GM19328 (cell line): ENCODE measurements around the gene DNAH2.

Experiments used
- ATAC-seq: cut with Tn5 transposase; IDR thresholded peaks from one replicate; pipeline ENCODE4 v1.9.1; 2021; ENCODE audit warnings: mild to moderate bottlenecking, moderate library complexity; ENCODE audit not compliant: unreplicated experiment

Gene DNAH2

GRCh38 chr17:7721612-7722011, 4.1 kb downstream of the DNAH2 start:
- ATAC-seq, result no peak

DNA sequence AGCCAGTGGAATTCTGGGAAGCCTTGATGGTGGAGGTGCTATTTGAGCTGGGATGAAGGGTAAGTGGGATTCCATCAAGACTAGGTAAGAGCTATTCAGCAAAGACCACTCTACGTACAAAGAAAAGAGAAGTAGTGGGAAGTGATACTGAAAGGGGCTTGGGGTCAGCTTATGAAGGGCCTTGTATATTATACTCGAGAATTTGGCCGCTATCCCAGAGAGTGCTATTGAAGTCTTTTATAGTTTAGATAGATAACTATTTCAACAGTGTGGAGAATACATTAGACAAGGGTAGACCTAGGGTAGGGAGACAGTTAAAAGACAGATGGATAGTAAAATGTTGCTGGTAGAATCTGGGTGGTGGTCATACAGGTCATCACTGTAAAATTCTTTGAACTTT, 10.3 kb downstream of the DNAH2 start:
- ATAC-seq, result no peak

- no peak for ATAC-seq
These were observed 12.3 kb downstream of the DNAH2 start for GRCh38 chr17:7729816-7730215.

DNA sequence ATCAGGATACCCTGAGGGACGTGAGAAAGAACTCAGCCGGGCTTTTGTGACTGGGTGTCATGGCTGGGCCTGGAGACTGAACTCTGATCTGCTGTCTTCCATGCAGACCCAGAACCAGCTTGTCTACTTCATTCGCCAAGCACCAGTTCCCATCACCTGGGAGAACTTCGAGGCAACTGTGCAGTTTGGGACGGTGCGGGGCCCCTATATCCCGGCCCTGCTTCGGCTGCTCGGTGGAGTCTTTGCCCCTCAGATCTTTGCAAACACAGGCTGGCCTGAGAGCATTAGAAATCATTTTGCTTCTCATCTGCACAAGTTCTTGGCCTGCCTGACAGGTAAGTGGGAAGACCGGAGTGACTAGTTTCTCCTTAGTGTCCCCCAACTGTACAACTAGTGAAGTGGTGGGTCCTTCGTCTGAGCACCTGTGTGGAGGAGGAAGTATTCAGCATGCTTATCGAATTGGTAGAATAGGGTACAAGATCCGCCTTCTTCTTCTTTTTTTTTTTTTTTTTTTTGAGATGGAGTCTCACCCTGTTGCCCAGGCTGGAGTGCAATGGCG, 15.5 kb downstream of the DNAH2 start:
- ATAC-seq, result no peak

GRCh38 chr17:7737601-7738000, 20.1 kb downstream of the DNAH2 start:
- no peak for ATAC-seq

- no peak for ATAC-seq
These were observed 22.2 kb downstream of the DNAH2 start for GRCh38 chr17:7739746-7740145.

DNA sequence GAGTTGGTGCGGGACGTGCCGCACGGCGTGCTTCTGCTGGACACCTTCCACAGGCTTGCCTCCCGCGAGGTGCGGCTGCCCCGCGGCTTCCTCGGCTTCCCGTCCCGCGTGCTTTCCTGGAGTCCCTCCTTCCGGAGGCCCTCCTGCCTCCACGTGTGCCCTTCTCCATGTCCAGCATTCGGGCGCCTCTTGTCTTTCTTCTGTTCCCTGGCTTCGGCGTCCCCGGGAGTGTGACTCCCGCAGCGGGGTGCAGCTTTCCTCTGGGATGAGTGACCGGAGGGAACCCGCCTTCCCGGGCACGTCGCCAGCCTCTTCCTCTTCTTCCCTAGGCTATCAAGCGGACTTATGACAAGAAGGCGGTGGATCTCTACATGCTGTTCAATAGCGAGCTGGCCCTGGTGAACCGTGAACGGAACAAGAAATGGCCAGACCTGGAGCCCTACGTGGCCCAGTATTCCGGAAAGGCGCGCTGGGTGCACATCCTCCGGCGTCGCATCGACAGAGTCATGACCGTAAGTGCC, 23.0 kb downstream of the DNAH2 start:
- no peak for ATAC-seq

- no peak for ATAC-seq
These were observed 25.2 kb downstream of the DNAH2 start for GRCh38 chr17:7742729-7743128.

DNA sequence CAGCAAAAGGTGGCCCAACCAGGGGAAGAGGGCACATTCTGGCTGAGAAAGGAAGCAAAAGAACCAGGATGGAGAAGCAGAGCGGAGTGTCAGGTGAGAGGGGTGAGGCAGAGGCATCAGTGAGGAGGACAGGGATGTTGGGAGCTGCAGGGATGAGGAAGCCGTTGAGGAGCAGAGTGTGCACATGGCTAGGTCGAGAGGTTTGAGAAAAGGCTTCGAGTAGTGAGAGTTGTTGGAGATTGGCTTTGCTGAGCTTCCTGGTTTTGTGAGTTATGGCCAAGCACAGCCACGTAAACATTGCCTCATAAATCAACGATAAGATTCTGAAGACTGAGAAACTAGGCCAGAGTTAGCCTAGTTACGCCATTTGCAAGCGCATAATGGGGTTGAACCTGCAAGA, 26.9 kb downstream of the DNAH2 start:
- ATAC-seq, result no peak

DNA sequence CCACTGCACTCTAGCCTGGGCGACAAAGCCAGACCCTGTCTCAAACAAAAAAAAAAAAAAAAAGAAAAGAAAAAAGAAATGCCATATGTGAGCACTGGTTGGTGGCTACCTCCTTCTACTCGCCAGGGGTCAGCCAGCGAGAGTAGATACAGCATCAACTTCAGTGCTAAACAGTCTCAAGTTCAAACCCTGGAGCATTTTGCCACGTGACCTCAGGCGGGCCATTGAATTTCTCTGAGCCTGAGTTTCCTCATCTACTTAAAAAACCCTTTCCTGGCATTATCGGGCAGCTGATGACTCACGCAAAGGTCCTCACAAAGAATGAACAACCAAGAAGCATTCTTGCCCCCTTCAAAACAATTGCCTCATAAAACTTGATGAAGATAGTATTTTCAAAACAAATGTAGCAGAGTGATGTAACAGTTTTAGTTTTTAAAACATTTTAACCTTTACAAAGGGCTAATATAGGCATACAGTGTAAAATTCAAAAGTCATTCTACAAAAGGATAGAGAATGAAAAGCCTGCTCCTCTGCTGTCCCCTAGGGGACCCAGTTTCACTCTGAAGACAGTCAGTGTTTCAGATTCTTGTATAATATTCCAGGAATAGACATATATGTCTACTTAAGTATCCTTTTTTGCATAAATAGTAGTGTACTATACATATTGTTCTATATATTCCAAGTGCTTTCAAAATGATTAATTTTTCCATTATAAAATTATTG, 28.4 kb downstream of the DNAH2 start:
- ATAC-seq, result no peak

DNA sequence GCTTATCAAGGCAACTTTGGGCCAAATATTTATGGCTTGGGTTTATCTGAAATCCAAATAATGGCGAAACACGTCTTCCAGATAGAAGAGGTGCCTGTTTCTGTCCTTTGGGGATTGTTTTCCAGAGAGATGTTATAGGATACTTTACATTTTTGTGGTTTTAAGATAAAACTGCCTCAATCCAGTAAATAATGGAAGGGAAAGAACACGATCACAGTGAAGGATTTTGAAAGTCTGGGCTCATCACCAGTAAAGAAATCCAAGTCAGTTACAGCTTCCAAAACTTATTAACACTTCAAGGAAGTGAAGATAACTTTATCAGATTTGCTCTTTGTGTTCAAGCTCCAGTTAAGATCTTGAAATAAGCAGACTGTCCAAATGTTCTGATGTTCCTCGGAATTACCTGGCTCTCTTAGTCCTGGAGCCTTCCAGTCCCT, 30.1 kb downstream of the DNAH2 start:
- no peak for ATAC-seq

DNA sequence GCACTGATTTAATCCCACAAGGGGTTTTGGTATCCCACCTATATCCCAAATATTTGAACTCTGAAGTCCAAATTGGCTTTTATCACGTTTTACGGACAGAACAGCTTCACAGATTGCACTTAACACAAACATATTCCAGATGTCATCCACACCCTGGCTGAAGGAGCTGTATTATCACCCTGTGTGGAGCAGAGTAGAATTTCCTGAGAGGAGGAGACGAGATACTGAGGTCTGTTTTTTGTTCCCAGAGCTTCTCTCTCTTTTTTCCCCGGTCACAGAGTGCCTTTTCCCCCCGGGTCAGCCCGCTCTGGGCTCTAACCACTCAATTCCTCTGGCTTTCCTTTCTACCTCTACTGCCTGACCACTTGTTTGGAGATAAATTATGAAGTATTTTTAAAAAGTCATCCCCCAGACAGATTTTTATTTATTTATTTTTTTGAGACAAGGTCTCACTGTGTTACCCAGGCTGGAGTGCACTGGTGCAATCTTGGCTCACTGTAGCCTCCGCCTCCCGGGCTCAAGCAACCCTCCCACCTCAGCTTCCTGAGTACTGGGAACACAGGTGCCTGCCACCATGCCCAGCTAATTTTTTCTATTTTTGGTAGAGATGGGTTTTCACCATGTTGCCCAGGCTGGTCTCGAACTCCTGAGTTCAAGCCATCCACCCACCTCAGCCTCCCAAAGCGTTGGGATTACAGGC, 30.7 kb downstream of the DNAH2 start:
- ATAC-seq, result no peak

- ATAC-seq, result no peak
These were observed 32.8 kb downstream of the DNAH2 start for GRCh38 chr17:7750321-7750821.

GRCh38 chr17:7754656-7755055, 37.1 kb downstream of the DNAH2 start:
- ATAC-seq, result no peak

GRCh38 chr17:7755095-7755890, 37.7 kb downstream of the DNAH2 start:
- ATAC-seq, result no peak

DNA sequence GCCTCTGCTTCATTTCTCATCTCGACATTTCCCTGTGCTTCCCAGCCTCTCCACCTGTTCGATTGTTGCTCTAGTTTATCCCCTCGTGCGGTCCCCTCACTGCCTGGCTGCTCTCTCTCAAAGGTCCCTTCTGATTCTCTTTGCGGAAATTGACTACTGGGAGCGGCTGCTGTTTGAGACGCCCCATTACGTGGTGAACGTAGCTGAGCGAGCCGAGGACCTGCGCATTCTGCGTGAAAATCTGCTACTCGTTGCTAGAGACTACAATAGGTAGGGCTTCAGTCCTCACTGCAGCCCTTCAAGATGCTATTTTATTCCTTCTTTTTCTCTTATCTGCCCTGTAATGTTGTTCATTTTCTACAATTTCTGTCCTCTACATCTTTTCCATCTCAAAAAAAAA, 39.4 kb downstream of the DNAH2 start:
- ATAC-seq, result no peak

DNA sequence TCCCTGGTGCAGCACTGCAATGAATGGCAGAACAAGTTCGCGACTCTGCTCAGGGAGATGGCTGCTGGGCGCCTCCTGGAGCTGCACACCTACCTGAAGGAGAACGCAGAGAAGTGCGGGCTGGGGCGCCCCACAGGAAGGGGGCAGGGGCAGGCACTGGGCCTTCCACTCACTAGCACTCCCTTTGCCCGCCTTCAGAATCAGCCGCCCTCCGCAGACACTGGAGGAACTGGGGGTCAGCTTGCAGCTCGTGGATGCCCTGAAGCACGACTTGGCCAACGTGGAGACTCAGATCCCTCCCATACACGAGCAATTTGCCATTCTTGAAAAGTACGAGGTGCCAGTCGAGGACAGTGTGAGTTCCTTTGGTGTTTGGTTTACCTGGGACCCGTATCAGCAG, 46.4 kb downstream of the DNAH2 start:
- ATAC-seq, result no peak

DNA sequence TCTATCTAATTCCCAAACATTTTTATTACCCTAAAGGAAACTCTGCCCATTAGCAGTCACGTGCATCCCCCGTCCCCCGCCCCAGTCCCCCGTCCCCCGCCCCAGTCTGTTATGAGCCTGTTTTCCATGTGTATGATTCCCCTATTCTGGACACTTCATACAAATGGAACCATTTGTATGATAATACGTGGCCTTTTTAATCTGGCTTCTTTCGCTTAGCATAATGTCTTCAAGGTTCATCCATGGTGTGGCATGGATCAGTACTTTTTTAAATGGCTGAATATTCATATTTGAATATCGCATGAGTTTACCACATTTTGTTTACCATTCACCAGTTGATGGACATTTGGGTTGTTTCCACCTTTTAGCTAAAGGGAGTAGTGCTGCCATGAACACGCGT, 49.5 kb downstream of the DNAH2 start:
- ATAC-seq, result no peak

DNA sequence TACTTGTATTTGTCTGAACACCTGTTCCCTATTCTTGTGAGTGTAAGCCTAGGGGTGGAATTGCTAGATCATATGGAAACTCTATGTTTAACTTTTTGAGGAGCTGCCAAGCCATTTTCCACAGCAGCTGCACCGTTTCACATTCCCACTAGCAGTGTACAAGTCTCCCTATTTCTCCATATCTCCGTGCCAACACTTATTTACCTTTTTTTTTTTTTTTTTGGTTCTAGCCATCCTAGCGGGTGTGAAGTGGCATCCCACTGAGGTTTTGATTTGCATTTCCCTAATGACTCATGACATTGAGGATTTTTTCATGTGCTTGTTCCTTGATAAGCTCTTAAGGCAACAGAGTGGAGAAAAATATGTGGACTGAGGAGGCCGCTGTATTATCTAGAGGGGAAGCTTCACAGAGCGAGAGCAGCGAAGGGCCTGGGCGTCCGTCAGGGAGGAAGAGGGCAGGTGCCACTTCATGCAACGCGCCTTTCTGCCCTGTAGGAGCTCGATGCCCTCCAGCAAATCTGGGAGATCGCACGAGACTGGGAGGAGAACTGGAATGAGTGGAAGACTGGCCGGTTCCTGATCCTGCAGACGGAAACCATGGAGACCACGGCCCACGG, 50.0 kb downstream of the DNAH2 start:
- ATAC-seq, result no peak

- no peak for ATAC-seq
These were observed 52.3 kb downstream of the DNAH2 start for GRCh38 chr17:7769854-7770253.
